ENCODE data around the gene GHRH.

GRCh38 chr20:37309936-37310590, 48.4 kb upstream of the GHRH start:
- TF ChIP-seq CTCF (IDR thresholded peaks at IDR 0.05) (no peak), POLR2A (IDR thresholded peaks at IDR 0.05) (peak in 1 of 2 donors; percentile 22)

Data from thyroid gland (tissue), 4 donors.